C4-2B (cell line): ENCODE measurements around the gene SRCAP.

ENCODE experiments used
- CTCF ChIP-seq: fragments of 450-650 bp; conservative IDR thresholded peaks from 2 replicates; pipeline ENCODE4 v1.5.1; 2017; ENCODE audit warnings: mild to moderate bottlenecking
- ZFX ChIP-seq: fragments of 450-650 bp; IDR thresholded peaks from 2 replicates; pipeline ENCODE4 v1.6.1; 2017

DNA sequence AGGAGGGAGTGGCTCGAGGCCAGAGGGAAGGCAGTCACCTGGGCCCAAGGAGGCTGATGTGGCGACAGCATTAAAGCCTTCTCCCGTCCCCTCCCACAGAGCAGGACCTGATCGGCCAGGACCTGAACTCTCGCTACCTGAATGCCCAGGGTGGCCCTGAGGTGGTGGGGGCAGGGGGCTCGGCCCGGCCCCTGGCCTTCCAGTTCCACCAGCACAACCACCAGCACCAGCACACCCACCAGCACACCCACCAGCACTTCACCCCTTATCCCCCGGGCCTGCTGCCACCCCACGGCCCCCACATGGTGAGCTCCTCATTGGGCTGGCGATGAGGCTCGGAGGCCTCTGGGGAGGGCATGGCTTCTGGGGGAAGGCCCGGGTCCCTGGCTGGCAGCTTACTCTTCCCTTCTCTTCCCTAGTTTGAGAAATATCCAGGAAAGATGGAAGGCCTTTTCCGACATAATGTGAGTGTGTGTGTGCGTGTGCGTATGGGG lies 34.3 kb upstream of the SRCAP start:
- TF ChIP-seq CTCF = no peak
- TF ChIP-seq ZFX = no peak
